ENCODE data around the gene PPP1R3C.

- TF ChIP-seq POLR2A (IDR thresholded peaks at IDR 0.05; ENCODE audit: low read length) (no peak), GATA1 (IDR thresholded peaks at IDR 0.05; ENCODE audit: low read depth, low read length) (no peak)
Observed at GRCh38 chr10:91579329-91579985, 53.4 kb downstream of the PPP1R3C start.

Data from erythroblast (primary cell).